Progenitor cell of endocrine pancreas (in vitro differentiated cells): Measurements from ENCODE around the gene EIF1AX. TPM values are rescaled to one million over a fixed set of nuclear protein-coding genes. Genes with fewer than 3 reads are reported as not detected.
"Not testable (repeated sequence)": the region's sequence is repeated elsewhere in the genome, so short reads cannot be mapped to it uniquely, and the experiment has no call there.

Experiments
- DNase-seq: peaks from one replicate; pipeline ENCODE4 v3.0.0; 2021; ENCODE audit warnings: low spot score; ENCODE audit not compliant: unreplicated experiment
- H3K27ac Mint-ChIP-seq: 2 replicates; pipeline ENCODE4 v1.8.0; 2021; ENCODE audit warnings: mild to moderate bottlenecking, moderate library complexity, mixed read lengths
- H3K27me3 Mint-ChIP-seq: 2 replicates; pipeline ENCODE4 v1.8.0; 2021; ENCODE audit warnings: mixed read lengths
- H3K36me3 Mint-ChIP-seq: 2 replicates; pipeline ENCODE4 v1.8.0; 2022; ENCODE audit warnings: mixed read lengths; ENCODE audit not compliant: insufficient read depth
- H3K4me1 Mint-ChIP-seq: 2 replicates; pipeline ENCODE4 v1.8.0; 2021; ENCODE audit warnings: low read depth, mixed read lengths
- H3K4me3 Mint-ChIP-seq: 2 replicates; pipeline ENCODE4 v1.8.0; 2021; ENCODE audit warnings: low read depth, mild to moderate bottlenecking, moderate library complexity, mixed read lengths
- H3K9me3 Mint-ChIP-seq: 2 replicates; pipeline ENCODE4 v1.8.0; 2021; ENCODE audit warnings: low read depth, mixed read lengths
- total RNA-seq: library from RNA; stranded (reverse); gene quantifications from 2 replicates; pipeline ENCODE4 v1.2.1, GENCODE V29; 2021
- TF ChIP-seq, protein P1 (sequence below): fragments of 200-600 bp; sonication (generic); IDR thresholded peaks from one replicate; pipeline ENCODE4 v1.5.0; 2021; ENCODE audit warnings: antibody characterized with exemption, mild to moderate bottlenecking; ENCODE audit not compliant: unreplicated experiment

EIF1AX gene
- total RNA-seq, 1 donor from 2014 or later = 90.6 TPM

DNA sequence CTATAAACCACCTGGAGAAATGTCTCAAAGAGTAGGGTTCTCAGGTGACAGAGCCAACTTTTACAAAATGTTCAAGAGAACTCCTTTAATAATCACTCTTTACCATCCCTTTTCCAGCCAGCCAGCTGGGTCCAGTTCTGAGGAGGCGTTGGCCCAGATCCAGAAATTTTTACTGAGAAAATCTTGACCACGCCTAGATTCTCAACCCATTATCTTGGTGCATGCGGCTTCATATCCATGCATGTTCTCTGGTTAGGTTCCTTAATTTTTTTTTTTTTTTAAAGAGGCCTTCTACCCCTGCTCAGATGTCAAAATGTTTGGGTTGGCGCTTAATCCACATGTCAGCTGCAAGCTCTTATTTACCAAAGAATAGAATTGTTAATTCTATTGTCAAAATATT, 13.0 kb downstream of the EIF1AX start:
- peaks cover 3% of the 10 kb centered on the region for H3K9me3 Mint-ChIP-seq
- H3K36me3 Mint-ChIP-seq = peaks cover 6% of the 10 kb centered on the region
- no peak overlapping the region for H3K27ac Mint-ChIP-seq
- H3K4me1 Mint-ChIP-seq = peaks cover 2% of the 10 kb centered on the region
- no peak for DNase-seq
- no peak overlapping the region for H3K4me3 Mint-ChIP-seq
- no peaks in the 10 kb centered on the region for H3K27me3 Mint-ChIP-seq
- TF ChIP-seq, protein P1, sequence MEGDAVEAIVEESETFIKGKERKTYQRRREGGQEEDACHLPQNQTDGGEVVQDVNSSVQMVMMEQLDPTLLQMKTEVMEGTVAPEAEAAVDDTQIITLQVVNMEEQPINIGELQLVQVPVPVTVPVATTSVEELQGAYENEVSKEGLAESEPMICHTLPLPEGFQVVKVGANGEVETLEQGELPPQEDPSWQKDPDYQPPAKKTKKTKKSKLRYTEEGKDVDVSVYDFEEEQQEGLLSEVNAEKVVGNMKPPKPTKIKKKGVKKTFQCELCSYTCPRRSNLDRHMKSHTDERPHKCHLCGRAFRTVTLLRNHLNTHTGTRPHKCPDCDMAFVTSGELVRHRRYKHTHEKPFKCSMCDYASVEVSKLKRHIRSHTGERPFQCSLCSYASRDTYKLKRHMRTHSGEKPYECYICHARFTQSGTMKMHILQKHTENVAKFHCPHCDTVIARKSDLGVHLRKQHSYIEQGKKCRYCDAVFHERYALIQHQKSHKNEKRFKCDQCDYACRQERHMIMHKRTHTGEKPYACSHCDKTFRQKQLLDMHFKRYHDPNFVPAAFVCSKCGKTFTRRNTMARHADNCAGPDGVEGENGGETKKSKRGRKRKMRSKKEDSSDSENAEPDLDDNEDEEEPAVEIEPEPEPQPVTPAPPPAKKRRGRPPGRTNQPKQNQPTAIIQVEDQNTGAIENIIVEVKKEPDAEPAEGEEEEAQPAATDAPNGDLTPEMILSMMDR = no peak

DNA sequence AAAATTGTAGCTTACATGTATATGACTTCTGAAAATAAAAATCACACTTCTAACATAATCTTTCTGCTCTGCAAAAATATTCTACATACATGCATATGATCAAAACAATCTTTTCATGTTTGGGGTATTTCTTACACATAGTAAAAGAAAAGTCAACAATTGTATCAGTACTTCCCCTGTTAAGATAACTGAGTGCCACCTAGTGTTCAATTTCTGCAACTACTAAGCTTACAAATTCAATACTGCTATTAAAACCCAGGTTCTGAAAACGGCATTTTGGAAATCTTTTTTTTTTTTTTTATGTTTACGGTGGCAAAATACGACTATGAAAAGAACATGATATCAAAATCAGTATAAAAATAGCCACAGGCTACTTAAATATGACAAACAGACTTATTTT, 14.2 kb downstream of the EIF1AX start:
- H3K27ac Mint-ChIP-seq, H3K9me3 Mint-ChIP-seq, H3K36me3 Mint-ChIP-seq, H3K27me3 Mint-ChIP-seq, H3K4me1 Mint-ChIP-seq, DNase-seq, H3K4me3 Mint-ChIP-seq: not testable (repeated sequence)
- TF ChIP-seq, protein P1 = peak; percentile 40

DNA sequence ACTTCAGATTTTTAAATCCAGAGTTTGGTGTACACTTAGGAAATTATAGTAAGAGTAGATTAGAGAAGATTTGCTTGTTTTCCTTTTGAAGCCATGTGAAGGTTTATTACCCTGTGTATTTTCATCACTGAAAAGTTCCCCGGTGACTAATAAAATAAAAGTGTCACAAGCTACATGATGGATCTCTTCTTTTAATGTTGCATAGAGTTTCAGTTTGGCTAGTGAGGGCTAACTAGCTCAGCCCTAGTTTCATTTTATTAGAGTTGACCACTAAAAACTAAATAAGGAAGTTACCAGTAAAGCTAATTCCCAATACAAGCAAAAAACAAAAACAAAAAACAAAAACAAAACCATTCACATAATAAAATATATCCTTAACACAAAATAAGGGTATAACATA, 14.8 kb downstream of the EIF1AX start:
- H3K27me3 Mint-ChIP-seq, H3K27ac Mint-ChIP-seq, H3K4me3 Mint-ChIP-seq, H3K4me1 Mint-ChIP-seq, DNase-seq, H3K9me3 Mint-ChIP-seq, H3K36me3 Mint-ChIP-seq: not testable (repeated sequence)

DNA sequence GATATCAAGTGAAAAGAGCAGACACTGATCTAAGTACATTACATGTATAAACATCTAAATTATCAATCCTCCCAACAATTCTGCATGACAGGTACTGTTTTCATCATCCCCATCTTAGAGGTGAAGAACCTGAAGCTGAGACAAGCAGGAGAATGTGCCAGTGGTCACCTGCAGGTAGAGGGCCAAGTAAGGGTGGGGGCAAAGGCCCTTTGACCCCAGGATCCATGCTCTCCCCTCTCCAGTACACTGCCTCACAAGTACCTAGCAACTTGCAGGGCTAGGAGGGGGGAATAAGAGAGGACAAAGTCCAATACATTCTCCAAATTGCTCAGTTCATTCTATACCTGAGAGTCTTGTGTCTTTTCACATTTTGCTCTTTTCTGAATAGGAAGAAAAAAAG, 16.7 kb downstream of the EIF1AX start:
- peaks cover 5% of the 10 kb centered on the region for H3K9me3 Mint-ChIP-seq
- no peaks in the 10 kb centered on the region for H3K27me3 Mint-ChIP-seq
- H3K4me1 Mint-ChIP-seq = peaks cover 2% of the 10 kb centered on the region
- no peak overlapping the region for H3K27ac Mint-ChIP-seq
- DNase-seq = no peak
- TF ChIP-seq, protein P1 = no peak
- peaks cover 4% of the 10 kb centered on the region for H3K36me3 Mint-ChIP-seq
- H3K4me3 Mint-ChIP-seq = no peak overlapping the region

DNA sequence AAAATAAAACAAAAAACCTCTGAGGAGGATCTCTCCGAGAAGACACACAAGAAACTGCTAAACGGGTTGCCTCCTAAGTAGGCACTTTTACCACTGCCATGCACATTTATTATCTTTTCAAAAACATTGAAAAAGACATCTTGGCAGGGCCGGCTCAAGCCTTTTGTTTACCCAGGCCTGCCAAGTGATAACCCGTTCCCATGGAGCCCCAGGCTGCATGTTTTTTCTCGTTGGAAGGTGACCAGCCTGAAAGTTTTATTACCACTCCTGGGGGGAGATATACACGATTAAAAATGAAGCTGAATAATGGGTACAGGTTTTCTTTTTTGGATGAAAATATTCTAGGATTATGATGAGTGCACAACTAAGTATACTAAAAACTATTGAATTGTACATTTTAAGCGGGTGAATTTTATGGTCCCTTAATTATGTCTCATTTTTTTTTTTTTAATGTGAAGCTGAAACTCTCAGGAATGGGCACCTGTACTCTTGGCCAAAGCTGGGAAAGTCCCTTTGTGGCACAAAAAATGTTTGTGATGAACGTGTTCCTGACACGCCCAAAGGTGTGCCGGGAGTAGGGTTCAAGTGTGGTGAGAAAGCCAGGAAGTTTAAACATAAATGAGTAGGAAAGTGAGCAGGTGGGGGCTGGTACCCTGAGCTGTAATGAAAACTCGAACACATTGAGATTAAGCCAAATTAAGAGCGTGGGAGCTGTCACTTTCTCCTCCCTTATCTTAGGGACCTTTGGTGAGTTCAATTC, 23.4 kb downstream of the EIF1AX start:
- no peak for DNase-seq
- Mint-ChIP-seq H3K4me1 (peaks cover 2% of the 10 kb centered on the region), H3K4me3 (no peak overlapping the region), H3K27ac (no peak overlapping the region), H3K27me3 (peaks cover 22% of the 10 kb centered on the region), H3K36me3 (no peaks in the 10 kb centered on the region), H3K9me3 (peaks cover 10% of the 10 kb centered on the region)
- TF ChIP-seq, protein P1 = no peak
